ENCODE results near the gene NDUFA13.
"Not testable (repeated sequence)": the region's sequence is repeated elsewhere in the genome, so short reads cannot be mapped to it uniquely, and the experiment has no call there.

Gene NDUFA13

DNA sequence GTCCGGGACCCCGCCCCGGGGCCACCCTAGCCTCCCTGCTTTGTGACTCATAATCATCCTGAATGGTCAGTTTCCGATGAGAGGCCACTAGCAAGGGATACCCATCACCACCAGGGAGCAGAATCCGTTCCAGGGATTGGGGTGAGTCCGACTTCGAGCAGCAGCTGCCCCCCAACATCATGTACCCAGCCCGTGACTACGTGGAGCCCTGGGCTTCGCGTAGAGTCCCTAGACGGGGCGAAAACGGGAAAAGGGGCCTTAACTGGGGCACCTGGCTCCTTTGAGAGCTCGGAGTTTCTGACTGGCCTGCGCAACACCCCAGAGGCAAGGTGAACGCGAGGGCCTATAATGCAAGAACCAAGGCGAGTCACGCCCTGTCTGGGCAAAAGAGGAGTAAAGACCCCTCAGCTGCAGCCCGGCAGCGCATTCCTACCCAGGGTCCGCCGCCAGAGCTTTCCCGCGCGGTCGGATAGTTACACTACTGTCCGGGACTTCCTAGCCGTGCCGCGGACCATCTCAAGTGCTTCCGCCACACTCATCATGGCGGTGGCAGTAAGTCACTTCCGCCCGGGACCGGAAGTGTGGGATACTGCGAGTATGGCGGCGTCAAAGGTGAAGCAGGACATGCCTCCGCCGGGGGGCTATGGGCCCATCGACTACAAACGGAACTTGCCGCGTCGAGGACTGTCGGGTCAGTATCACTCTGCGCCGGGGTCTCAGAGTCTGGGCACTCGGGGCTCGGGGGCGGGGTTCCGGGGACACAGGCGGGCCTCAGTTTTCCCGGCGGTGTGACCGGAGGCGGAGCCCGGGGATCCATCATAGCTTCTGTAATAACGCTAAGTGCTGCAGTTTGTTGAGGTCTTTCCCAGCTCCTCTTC, at the start of gene NDUFA13:
TSS of gene NDUFA13 (plus strand) at position 584 of the 878 bp plus-strand sequence. CDS start at position 598, 14 bp downstream.
- peak; percentile 24 for DNase-seq

DNA sequence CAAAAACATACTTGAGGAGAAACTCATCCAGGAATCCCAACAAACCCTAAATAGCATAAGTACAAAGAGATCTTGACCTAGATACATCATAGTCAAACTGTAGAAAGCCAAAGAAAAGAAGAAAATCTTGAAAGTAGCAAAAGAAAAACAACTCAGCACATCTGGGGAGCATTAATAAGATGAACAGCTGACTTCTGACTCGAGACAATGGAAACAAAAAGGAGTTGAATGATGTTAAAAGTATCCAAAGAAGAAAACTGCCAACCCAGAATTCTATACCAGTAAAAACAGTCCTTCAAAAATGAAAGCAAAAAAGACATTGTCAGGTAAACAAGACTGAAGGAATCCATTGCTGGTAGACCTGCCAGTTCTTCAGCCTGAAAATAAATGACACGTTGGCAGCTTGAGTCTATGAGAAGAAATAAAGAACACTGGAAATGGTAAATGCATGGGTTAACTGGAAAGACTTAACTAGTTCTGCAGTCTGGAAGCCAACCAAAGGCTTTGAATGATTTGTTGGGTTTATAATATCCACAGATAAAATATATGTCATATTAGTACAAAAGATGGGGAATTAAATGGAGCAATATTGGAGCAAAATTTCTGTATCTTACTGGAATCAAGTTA, 47.5 kb upstream of the NDUFA13 start:
- no peak for DNase-seq

DNA sequence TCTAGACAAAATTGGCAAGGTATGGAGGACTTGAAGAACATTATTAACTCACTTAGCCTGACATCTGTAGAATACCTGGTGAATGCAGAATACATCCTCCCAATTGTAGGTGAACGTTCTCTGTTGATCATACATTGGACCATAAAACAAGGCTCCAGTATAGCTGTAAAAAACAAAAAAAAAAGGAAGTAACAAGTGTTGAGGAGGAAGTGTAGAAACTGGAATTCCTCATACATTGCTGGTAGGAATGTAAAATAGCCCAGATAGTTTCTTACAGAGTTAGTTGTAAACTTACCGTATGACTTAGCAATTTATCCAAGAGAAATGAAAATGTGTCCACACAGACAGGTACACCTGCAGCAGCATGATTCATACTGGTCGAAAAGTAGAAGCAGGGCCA, 45.4 kb upstream of the NDUFA13 start:
- DNase-seq, result no peak

DNA sequence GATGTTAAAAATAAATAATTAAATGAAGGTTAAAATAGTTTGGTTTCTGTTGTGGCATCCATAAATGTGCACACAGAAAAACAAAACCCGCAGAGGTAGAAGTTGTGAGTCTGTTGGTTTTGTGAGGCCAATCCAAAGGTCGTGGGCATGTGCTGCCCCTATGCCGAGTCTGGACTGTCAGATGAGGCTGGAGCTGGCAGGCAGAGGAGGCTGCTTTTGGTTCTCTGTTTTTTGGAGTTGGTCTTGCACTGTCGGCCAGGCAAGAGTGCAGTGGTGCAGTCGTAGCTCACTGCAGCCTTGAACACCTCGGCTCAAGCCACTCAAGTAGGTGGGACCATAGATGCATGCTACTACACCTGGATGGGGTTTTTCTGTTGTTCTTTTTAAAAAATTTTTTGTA, 44.3 kb upstream of the NDUFA13 start:
- no peak for DNase-seq

DNA sequence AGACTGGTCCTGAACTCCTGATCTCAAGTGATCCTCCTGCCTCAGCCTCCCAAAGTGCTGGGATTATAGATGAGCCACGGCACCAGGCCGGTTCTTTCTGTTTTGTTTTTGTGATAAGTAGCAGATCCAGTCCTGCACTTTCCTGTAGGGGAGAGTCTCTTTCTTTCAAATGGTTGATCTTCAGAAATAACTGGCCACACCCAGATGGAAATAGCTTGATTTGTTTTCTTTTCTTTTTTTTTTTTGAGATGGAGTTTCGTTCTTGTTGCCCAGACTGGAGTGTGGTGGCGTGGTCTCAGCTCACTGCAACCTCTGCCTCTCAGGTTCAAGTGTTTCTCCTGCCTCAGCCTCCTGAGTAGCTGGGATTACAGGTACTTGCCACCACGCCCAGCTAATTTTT, 43.9 kb upstream of the NDUFA13 start:
- DNase-seq, result not testable (repeated sequence)

DNA sequence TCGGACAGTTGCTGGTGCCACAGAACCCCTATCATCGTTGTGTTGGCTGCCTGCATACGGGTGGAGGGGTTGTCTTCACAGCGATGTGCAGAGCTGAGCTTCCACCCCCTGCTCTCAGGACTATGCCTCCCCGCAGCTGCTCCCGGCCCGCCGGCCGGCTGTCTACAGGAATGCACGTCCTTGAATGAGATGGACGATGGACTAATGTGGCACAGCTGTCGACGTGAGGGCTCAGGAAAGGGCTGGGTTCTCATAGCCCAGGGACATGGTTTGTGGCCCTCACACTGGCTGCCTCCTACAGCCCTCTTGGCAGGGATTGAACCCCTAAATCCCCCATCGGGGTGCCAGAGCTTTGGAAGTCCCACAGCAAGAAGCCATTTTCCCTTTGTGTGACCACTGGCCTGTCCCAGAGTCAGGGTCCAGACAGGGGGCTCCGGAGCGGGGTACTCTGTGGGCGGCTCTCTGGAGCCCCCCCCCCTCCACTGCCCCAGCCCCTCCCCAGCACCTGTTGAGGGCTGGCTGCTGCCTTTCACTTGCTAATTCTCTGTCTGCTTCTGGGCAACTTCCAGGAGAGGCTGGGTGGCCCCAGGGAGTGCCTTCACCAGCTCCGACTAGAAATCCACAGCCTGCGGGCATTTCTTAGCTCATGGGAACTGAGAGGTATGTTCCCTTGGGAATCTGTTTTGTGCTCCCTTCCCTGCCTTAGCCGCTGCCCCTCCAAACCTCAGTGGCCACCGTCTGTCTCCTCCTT, 40.8 kb upstream of the NDUFA13 start:
- no peak for DNase-seq

DNA sequence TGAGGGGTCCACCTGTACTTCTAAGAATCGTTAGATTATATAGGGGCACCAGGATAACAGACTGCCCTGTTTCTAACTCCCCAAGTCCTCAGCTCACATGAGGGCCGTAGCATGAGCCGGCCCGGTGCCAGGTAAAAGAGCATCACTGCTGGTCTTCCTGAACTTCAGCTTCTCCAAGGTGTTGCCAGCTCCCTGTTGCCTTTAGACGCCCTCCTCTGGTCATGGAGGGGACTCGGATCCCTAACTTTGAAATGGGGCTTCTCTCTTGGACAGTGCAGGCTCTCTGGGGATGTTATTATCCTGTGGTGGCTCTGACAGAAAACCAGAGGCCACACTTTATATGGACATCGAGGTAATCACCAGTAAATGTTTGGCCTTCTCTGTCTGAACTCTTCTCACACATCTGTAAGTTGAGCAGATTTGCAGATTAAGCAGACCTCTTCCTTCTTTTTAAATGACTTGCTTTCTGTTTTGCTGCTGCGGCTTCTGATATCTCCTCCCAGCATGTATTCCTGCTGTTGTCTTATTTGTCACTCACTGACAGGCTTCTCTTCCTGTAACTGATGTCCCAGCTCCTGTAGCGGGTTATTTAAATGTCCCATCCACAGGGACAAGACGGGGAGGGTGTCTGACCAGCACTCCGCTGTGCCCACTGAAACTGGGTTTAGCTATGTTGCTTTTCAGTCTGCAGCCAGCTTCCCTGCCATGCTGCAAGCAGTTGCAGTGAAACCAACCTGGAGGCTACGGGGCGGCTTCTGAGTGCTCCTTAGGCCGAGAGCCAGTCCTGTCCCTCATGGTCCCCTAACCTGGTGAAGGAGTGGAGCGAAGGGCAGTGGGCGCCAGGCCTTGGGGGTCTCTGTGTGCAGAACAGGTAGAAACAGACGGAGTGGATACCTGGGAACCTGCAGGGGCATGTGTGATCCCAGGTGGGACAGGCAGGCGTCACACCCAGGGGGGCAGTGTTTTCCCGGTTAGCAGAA, 39.9 kb upstream of the NDUFA13 start:
- no peak for DNase-seq

DNA sequence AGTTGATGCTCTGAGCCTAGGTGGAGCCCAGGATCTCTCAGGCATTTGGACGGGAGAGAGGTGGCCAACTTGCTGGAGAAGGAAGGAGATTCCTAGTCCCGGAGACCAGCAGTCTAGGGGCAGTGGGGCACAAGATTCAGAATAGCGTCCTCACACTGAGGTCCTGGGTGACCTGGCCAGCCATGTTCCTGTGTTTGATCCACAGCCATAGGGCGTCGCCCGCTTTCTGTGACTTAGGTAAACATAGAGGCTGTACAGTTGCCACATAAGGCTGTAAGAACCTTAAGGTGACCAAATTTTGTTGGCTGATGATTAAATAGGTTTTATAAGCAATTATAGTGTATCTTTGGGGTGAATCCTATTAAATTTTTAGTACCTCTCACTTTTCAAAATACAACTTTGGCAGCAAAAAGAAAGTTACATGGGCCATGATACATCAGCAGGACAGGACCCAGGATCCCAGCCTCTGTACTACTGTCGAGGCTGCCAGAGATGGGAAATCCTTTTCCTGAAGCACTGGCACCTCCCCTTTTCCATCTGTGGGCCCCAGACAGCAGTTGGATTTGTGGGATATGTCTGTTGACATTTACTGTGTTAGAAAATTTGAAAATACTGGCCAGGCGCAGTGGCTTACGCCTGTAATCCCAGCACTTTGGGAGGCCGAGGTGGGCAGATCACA, 38.2 kb upstream of the NDUFA13 start:
- no peak for DNase-seq

DNA sequence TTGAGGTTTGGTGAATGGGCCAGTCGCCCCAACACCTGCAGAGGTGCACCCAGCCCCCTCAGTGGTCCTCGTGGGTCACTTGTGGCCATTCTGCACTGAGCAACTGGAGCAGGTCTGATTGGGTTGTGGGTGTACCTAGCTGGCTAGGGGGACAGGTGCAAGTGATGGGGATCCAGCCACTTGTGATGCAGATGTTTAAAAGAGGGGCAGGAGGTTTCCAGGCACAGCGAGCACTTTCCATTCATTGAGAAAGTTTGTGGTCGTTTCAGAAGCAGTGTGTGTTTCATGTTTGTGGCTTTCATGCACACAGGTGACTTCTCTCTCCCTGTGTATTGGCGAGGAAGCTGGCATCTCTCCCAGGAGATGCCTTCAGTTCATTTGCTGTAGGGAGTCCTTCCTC, 35.3 kb upstream of the NDUFA13 start:
- DNase-seq, result no peak

DNA sequence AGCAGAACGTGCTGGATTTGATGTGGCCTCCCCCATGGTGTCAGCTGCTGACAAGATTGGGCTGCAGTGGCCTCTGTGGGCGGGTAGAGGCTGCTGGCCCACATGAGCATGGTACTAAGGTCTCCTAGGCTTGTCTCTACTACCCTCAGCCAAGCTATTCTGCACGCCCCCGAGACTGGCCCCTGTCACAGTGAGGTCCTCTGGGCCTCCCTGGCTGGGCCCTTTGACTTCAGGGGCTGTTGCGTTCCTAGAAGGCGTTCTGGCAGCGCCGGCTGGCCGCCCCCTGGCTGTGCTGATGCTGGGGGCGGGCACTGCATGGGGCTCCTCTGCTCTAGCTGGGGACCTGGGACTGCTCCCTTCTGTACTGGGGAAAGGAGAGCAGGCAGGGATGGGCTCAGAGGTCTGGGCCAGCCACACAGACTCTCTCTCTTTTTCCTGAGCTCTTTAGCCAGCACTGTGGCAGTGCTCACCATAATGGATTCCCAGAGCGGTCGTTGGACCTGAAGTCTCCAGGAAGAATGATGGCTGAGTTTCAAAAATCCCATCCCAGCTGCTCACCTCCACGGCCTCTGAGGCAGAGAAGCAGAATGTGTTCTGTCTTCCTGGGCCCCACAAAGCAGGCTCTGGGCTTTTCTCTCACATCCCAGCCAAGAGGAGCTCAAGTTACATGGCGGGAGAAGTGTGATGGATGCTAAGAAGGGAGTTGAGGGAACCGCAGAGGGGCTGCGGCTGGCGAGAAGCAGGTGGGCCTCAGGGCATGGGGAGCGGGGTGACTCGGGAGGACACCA, 33.0 kb upstream of the NDUFA13 start:
- no peak for DNase-seq

DNA sequence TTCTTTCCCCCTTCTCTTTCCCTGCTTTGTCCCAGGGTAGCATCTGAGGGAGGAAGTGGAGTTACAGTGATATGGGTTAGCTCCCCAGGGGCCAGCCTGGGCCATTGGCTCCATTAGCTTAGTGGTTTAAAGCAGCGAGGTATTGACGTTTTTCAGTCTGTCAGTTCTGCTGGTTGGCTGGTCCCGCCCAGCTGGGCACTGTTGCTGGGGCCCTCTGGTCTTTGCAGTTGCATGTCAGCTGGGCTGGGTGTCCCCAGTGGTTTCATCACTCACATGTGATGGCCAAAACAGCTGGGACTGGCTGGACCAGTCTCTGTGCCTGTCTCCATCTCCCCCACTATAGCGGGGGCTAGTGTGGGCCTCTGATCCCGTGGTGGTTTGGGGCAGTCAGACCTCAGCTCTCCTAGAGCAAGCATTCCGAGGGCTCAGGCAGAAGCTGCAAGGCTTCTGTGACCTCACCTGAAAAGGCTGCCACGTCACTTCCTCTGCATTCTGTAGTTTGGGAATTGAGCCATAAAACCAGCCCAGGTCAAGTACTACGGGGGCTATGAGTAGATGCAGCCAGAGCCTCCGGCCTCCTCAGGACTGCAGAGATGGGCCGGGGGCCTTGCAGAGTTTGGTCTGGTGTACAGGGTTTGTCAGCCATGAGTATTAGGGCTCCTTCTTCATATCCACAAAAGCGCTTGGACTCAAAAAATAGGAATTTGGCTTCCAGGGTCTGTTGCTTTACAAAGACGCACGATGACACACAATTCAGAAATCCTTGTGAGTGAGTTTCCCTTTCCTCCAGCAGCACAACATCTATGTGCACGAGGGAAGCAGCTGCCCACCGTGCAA, 30.6 kb upstream of the NDUFA13 start:
- no peak for DNase-seq

DNA sequence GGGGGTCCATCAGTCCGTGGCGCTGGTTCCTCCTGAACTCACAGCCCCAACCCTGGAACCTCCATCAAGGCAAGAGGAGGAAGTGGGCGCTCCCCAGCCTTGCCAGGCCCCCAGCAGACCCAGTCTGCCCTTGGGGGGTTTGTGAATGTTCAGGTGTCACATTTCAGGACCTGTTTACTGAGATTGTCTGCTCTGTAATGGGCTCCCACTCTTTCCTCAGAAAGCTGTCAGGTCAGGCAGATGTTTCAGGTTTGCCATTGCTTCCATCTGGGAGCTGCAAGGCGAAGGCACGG, 30.1 kb upstream of the NDUFA13 start:
- DNase-seq, result no peak

DNA sequence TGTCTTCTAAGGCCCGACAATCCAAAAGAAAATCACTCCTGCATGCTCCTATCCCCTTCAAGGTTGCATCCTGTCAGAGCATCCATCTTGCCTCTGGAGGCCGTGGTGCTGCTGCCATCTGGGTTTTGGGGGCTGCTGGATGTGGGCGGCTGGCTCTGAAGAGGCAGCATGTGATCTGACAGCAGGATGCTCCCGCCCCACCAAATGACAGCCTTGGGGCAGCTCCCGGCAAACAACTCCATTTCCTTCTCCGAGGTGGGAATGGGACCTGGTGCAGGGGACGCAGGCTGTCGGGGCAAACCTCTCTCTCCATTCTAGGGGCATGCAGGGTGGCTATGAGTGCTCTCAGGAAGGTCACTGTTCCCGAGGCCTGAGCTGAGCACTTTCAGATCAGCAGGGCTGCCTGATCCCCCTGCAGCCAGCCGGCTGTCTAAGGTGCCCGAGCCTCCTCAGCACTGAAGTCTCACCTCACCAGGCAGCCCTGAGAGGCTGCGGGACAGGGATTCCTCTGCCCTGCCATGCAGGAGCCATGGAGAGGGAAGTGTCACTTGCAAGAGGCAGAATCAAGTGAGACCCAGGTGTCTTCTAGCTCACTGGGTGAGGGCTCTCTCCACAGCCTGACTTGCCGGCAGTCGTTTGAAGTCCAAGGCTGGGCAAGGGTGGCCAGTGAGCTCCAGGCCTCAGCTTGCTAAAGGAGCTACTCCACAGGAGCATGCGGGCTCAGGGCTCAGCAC, 29.5 kb upstream of the NDUFA13 start:
- DNase-seq, result no peak

DNA sequence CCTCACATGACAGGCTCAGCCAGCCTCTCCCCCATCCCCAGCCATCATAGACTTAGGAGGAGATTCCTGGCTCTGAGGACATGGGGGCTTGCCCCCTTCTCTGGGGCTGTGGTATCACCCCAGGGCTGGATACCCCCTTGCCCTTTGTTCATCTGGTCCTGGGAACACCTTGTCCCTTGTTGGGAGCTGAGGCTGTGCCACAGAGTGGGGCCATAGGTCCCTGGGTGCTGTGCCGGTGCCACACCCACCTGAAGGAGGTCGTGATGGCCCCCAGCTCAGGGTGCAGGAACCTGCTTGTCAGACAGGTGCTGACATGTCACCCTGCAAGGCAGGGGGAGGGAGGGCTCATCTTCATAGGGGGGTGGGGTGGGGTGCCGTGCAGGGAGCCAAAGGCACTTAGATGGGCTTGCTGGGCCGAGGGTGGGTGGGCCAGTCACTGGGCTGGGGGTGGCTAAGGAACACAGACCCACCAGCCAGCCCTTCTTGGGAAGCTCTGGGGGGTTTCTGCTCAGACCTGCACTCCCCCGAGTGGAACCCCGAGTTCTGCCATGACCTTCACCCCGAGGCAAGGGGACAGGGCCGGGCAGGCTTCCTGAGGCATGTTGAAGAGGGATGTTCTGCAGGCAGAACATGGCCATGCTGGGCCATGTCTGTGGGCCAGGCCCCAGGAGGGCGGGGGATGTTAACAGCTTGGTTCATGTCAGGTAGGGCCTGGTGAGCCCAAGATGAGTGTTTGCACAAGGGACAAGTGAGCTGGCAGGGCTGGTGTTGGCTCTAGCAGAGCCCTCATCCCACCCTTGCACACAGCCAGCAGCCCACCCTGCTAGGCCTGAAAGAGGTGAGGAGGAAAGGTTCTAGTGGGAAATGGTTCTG, 28.7 kb upstream of the NDUFA13 start:
- no peak for DNase-seq

DNA sequence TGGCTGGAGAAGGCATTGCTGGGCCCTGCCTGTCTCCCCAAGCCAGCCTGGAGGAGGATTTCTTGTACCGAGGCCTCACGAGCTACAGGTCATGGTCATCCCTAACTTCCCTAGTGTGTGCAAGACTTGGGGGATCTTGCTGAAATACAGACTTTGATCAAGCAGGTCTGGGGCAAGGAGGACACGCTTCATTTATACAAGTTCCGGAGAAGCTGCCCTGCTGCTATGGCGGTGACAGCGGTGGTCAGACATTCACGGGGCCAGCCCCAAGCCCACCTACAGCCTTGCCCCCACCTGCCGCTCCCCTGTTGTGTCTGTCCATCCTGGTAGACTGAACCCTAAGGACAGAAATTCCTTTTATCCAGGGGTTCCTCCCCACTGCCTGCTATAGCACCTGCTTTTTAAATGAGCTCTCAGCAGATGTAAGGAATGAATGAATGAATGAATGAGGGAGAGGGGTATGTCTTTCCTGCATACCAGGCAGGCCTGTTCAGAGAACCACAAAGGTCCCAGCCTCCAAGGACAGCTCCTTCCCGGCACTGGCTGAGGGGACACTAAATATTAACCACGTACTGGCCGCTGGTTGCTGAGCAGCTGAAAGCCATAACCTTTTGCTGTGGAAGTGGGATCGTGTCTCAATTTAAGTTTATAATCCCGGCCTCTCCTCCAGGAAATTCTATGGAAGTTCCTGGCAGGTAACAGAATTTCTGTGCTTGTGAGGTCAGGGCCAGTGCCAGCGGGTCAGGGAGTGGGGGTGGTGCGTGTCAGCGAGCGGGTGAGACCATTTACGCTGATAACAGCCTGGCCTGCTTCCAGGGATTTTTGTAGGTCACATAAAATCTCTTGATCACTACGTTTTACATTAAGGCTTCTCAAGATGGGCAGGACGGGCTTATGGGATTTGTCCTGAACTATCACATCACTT, 27.8 kb upstream of the NDUFA13 start:
- DNase-seq, result no peak

DNA sequence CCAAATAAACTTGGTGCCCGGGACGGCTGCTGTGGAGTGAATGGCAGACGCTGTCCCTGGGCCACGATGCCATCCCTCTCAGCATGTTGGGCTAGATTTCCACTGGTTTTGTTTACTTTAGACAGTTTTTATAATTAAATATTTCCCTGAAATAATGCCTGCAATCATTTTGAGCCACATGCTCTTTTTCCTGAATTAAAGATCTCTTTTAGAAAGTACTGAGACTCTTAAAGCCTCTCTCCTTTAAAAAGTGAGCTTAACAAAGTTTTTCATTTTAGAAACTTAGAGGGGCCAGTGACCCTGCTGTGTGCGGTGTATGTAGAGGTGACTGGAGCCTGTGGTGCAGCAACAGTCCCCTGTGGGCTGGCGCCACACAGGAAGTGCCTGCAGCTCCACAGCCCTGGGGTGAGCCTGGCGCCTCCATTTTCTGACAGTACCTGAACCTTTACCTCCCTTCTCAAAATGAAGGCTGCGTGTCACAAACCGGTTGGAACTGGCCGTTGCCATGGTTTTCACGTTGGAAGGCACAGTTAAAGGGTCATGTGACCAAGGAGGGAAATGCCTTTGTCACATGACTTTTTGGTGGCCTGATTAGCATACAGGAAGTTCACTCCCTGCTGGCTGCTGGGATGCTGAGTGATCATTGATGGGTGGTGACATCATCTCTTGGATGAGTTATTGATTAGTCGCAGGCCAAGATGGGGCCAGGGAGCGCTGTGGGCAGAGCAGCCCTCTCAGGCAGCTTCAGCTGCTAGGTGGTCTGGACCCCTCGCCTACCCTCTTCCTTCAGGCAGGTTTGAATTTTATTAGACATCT, 26.9 kb upstream of the NDUFA13 start:
- DNase-seq, result no peak

All from NCI-H187 treated with DMSO at 0.1 percent for 48 hours (cell line).